ENCODE measurements around the gene MRPL22.

The MRPL22 gene

DNA sequence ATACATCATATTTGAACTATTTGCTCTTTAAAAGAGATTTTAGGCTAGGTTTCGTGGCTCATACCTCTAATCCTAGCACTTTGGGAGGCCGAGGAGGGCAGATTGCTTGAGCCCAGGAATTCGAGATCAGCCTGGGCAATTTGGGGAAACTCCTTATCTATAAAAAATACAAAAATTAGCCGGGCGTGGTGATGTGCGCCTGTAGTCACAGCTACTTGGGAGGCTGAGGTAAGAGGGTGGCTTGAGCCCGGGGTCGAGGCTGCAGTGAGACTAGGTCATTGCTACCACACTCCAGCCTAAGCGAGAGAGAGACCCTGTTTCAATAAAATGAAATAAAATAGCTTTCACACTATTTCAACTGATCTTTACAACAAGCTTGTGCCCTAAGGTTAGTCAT is 500 bp upstream of the MRPL22 start:
- no peak for TF ChIP-seq POU2F2 (IDR thresholded peaks at IDR 0.05; ENCODE audit: low read depth, low read length)
- TF ChIP-seq POLR2A (IDR thresholded peaks at IDR 0.05; ENCODE audit: low read depth, low read length): no peak
- no peak for TF ChIP-seq TAF1 (IDR thresholded peaks at IDR 0.05; ENCODE audit: low read depth, low read length)
- no peak for TF ChIP-seq POLR2AphosphoS5 (IDR thresholded peaks at IDR 0.05; ENCODE audit: low read depth, low read length)
- TF ChIP-seq SPI1 (IDR thresholded peaks at IDR 0.05; ENCODE audit: low read depth, low read length): no peak
- no peak for TF ChIP-seq PAX5 (IDR thresholded peaks at IDR 0.05; ENCODE audit: insufficient read depth, low read length, severe bottlenecking)
- DNase-seq (ENCODE audit: insufficient read length, low spot score) (no peak), FAIRE-seq (no peak)

GRCh38 chr5:154943527-154943926 is 2.7 kb downstream of the MRPL22 start:
- FAIRE-seq: no peak

GRCh38 chr5:154944716-154945115 is 3.8 kb downstream of the MRPL22 start:
- no peak for FAIRE-seq
- no peak for DNase-seq (ENCODE audit: insufficient read length, low spot score)
- TF ChIP-seq POU2F2 (IDR thresholded peaks at IDR 0.05; ENCODE audit: low read depth, low read length) (no peak), PAX5 (IDR thresholded peaks at IDR 0.05; ENCODE audit: insufficient read depth, low read length, severe bottlenecking) (no peak), TAF1 (IDR thresholded peaks at IDR 0.05; ENCODE audit: low read depth, low read length) (no peak), POLR2A (IDR thresholded peaks at IDR 0.05; ENCODE audit: low read depth, low read length) (no peak), SPI1 (IDR thresholded peaks at IDR 0.05; ENCODE audit: low read depth, low read length) (no peak)

More at GRCh38 chr5:154943527-154943926, 2.7 kb downstream of the MRPL22 start:
- no peak for TF ChIP-seq SPI1 (IDR thresholded peaks at IDR 0.05; ENCODE audit: low read depth, low read length)
- no peak for TF ChIP-seq PAX5 (IDR thresholded peaks at IDR 0.05; ENCODE audit: insufficient read depth, low read length, severe bottlenecking)
- TF ChIP-seq TAF1 (IDR thresholded peaks at IDR 0.05; ENCODE audit: low read depth, low read length): no peak
- no peak for TF ChIP-seq POLR2AphosphoS5 (IDR thresholded peaks at IDR 0.05; ENCODE audit: low read depth, low read length)
- no peak for TF ChIP-seq POLR2A (IDR thresholded peaks at IDR 0.05; ENCODE audit: low read depth, low read length)
- TF ChIP-seq POU2F2 (IDR thresholded peaks at IDR 0.05; ENCODE audit: low read depth, low read length): no peak
- no peak for DNase-seq (ENCODE audit: insufficient read length, low spot score)

DNA sequence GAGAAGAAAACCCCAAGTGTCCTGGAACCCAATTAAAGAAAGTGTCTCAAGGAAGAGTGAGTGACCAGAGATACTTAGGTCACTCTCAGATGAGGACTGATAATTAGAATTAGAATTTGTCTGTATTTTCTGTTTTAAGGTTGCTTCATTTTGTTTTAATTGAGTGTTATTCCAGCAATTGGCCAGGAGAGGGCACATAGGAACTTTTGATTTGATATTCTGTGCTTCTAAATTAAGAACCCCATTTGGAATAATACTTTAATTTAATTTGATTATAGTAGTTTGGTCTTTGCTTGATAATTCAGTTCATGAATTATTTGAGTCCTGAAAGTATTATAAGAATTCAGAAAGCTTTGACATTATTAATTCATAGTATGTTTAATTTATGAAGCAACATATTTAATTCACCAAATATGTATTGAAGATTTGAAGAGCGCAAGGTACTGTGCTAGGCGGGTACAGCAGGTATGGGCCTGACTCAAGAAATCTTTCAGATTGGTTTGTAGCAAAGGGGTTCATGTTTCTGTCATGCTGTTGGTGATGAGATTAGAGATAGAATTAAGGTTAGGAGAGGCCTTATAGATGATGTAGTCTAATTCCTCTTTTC is 4.9 kb downstream of the MRPL22 start:
- no peak for FAIRE-seq
- no peak for DNase-seq (ENCODE audit: insufficient read length, low spot score)
- TF ChIP-seq POU2F2 (IDR thresholded peaks at IDR 0.05; ENCODE audit: low read depth, low read length) (no peak), SPI1 (IDR thresholded peaks at IDR 0.05; ENCODE audit: low read depth, low read length) (no peak), POLR2A (IDR thresholded peaks at IDR 0.05; ENCODE audit: low read depth, low read length) (no peak), PAX5 (IDR thresholded peaks at IDR 0.05; ENCODE audit: insufficient read depth, low read length, severe bottlenecking) (no peak), TAF1 (IDR thresholded peaks at IDR 0.05; ENCODE audit: low read depth, low read length) (no peak)

GRCh38 chr5:154947778-154948177 is 6.9 kb downstream of the MRPL22 start:
- FAIRE-seq (no peak), DNase-seq (ENCODE audit: insufficient read length, low spot score) (no peak)
- TF ChIP-seq SPI1 (IDR thresholded peaks at IDR 0.05; ENCODE audit: low read depth, low read length): no peak
- TF ChIP-seq TAF1 (IDR thresholded peaks at IDR 0.05; ENCODE audit: low read depth, low read length): no peak
- TF ChIP-seq PAX5 (IDR thresholded peaks at IDR 0.05; ENCODE audit: insufficient read depth, low read length, severe bottlenecking): no peak
- no peak for TF ChIP-seq POLR2AphosphoS5 (IDR thresholded peaks at IDR 0.05; ENCODE audit: low read depth, low read length)
- no peak for TF ChIP-seq POU2F2 (IDR thresholded peaks at IDR 0.05; ENCODE audit: low read depth, low read length)
- TF ChIP-seq POLR2A (IDR thresholded peaks at IDR 0.05; ENCODE audit: low read depth, low read length): no peak

DNA sequence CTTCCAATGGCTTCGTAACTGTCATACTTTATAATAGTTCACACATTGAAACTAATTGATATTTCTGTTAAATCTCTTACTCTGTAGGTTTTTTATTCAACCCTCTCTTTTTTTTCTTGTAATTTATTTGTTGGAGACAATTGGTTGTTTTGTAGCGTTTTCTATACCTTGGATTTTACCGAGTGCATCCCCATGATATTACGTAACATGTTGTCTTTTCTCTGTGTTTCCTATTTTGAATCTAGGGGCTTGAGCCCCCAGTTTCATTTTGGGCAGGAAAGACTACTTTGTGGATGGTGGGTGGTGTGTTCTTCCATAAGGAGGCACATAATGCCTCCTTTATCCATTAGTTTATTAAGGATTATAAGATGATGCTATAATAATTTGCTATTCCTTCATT is 7.4 kb downstream of the MRPL22 start:
- TF ChIP-seq TAF1 (IDR thresholded peaks at IDR 0.05; ENCODE audit: low read depth, low read length) (no peak), SPI1 (IDR thresholded peaks at IDR 0.05; ENCODE audit: low read depth, low read length) (no peak), POLR2A (IDR thresholded peaks at IDR 0.05; ENCODE audit: low read depth, low read length) (no peak), POLR2AphosphoS5 (IDR thresholded peaks at IDR 0.05; ENCODE audit: low read depth, low read length) (no peak)
- no peak for DNase-seq (ENCODE audit: insufficient read length, low spot score)
- FAIRE-seq: no peak

DNA sequence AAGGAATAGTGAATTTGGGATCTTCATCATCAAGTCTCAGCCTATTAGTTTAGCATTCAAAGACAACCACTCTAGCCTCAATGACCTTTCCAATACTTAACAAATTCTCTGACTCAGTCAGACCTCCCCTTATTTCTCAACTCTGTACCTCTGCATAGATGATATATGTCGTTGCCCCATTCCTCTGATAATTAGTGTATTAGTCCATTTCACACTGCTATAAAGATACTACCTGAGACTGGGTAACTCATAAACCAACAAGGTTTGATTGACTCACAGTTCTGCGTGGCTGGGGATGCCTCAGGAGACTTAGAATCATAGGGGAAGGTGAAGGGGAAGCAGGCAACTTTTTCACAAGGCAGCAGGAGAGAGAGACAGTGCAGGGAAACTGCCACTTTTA is 8.9 kb downstream of the MRPL22 start:
- DNase-seq (ENCODE audit: insufficient read length, low spot score): no peak
- no peak for TF ChIP-seq POU2F2 (IDR thresholded peaks at IDR 0.05; ENCODE audit: low read depth, low read length)
- no peak for TF ChIP-seq PAX5 (IDR thresholded peaks at IDR 0.05; ENCODE audit: insufficient read depth, low read length, severe bottlenecking)
- TF ChIP-seq POLR2AphosphoS5 (IDR thresholded peaks at IDR 0.05; ENCODE audit: low read depth, low read length): no peak
- TF ChIP-seq SPI1 (IDR thresholded peaks at IDR 0.05; ENCODE audit: low read depth, low read length): no peak
- TF ChIP-seq POLR2A (IDR thresholded peaks at IDR 0.05; ENCODE audit: low read depth, low read length): no peak
- no peak for TF ChIP-seq TAF1 (IDR thresholded peaks at IDR 0.05; ENCODE audit: low read depth, low read length)
- FAIRE-seq: no peak

GRCh38 chr5:154956712-154957111 is 15.8 kb downstream of the MRPL22 start:
- FAIRE-seq (no peak), DNase-seq (ENCODE audit: insufficient read length, low spot score) (no peak)
- TF ChIP-seq TAF1 (IDR thresholded peaks at IDR 0.05; ENCODE audit: low read depth, low read length) (no peak), POLR2AphosphoS5 (IDR thresholded peaks at IDR 0.05; ENCODE audit: low read depth, low read length) (no peak), POLR2A (IDR thresholded peaks at IDR 0.05; ENCODE audit: low read depth, low read length) (no peak), SPI1 (IDR thresholded peaks at IDR 0.05; ENCODE audit: low read depth, low read length) (no peak), PAX5 (IDR thresholded peaks at IDR 0.05; ENCODE audit: insufficient read depth, low read length, severe bottlenecking) (no peak), POU2F2 (IDR thresholded peaks at IDR 0.05; ENCODE audit: low read depth, low read length) (no peak)

- TF ChIP-seq POLR2AphosphoS5 (IDR thresholded peaks at IDR 0.05; ENCODE audit: low read depth, low read length) (no peak), TAF1 (IDR thresholded peaks at IDR 0.05; ENCODE audit: low read depth, low read length) (no peak), SPI1 (IDR thresholded peaks at IDR 0.05; ENCODE audit: low read depth, low read length) (peak; percentile 79)
- DNase-seq (ENCODE audit: insufficient read length, low spot score) (peak; percentile 11), FAIRE-seq (peak; percentile 82)
Observed at GRCh38 chr5:154962494-154962893, 21.6 kb downstream of the MRPL22 start.

Measured in GM12891 (cell line).